MM.1S (cell line): Measurements from ENCODE around the gene SPEM1.

ENCODE experiments used
- EZH2phosphoT487 ChIP-seq: fragments of 300-600 bp; sonication (generic); IDR thresholded peaks from 2 replicates; pipeline ENCODE4 v1.6.1; 2018; ENCODE audit warnings: antibody characterized with exemption, low read length
- TF ChIP-seq, protein P1 (sequence below): fragments of 300-600 bp; sonication (generic); IDR thresholded peaks from 2 replicates; pipeline ENCODE4 v1.5.1; 2016; ENCODE audit warnings: antibody characterized with exemption, low read length, mixed read lengths

DNA sequence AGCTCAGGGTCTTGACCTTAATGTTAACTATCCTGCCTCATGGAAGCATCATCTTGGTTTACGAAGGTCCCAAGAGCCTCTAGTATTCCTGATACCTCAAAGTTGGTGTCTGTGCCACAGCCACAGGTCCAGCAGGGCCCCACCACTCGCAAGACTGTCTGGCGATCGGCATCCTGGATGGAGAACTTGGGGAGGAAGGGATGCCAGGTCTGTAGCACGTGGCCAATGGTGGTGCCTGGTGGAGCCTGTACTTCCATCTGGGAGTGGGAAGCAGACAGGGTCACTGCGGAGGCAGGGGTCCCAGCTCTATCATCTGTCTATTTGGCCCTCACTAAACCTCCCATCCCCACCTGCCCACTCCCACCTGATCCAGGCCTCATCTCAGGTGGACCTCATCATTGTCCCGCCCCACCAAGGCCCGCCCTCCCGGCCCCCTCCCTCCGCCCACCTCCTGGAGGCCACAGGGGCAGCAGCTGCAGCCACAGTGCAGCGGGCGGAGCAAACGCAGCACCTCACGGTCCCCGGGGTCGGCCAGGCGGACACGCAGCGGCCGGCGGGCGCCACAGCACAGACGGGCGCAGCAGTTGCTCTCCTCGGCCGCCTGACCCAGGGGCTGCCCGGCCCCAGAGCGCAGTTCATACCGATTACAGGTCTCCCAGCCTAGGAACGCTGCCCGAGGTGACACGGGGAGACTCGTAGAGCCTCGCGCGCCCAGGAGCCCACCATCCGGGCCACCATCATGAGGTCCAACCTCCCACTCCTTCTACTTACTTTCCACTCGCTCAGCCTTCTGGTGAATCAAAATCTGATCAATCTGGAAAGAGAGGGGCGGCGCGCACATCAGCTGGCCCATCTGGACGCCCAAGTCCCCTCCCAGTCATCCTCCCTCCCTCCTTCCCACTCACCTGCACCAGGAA lies 27.2 kb upstream of the SPEM1 start:
- no peak for TF ChIP-seq EZH2phosphoT487
- TF ChIP-seq, protein P1, sequence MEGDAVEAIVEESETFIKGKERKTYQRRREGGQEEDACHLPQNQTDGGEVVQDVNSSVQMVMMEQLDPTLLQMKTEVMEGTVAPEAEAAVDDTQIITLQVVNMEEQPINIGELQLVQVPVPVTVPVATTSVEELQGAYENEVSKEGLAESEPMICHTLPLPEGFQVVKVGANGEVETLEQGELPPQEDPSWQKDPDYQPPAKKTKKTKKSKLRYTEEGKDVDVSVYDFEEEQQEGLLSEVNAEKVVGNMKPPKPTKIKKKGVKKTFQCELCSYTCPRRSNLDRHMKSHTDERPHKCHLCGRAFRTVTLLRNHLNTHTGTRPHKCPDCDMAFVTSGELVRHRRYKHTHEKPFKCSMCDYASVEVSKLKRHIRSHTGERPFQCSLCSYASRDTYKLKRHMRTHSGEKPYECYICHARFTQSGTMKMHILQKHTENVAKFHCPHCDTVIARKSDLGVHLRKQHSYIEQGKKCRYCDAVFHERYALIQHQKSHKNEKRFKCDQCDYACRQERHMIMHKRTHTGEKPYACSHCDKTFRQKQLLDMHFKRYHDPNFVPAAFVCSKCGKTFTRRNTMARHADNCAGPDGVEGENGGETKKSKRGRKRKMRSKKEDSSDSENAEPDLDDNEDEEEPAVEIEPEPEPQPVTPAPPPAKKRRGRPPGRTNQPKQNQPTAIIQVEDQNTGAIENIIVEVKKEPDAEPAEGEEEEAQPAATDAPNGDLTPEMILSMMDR: no peak
